Gastroesophageal sphincter (tissue), 3 donors: ENCODE results near the gene APBA1.

ENCODE experiments used
- EP300 ChIP-seq: sonication (generic); formaldehyde crosslinking; IDR thresholded peaks from one replicate; pipeline ENCODE4 v1.6.1; 2017; ENCODE audit warnings: antibody characterized with exemption, mild to moderate bottlenecking
- POLR2A ChIP-seq, 2 donors: fragments of 450-650 bp; IDR thresholded peaks; one replicate each; pipeline ENCODE4 v1.6.1; 2017; ENCODE audit warnings: antibody characterized with exemption in 2 of 2, mild to moderate bottlenecking in 2 of 2, moderate library complexity in 1 of 2
- POLR2AphosphoS5 ChIP-seq: sonication (generic); formaldehyde crosslinking; IDR thresholded peaks from one replicate; pipeline ENCODE4 v1.6.1; 2017; ENCODE audit warnings: antibody characterized with exemption
- TF ChIP-seq, protein P1 (sequence below), 4 experiments: fragments of 200-600 bp in 2 of 4; fragments of 450-650 bp in 2 of 4; sonication (generic) in 1 of 4; IDR thresholded peaks; one replicate each; pipeline ENCODE4 v1.5.1; 2017 to 2019; ENCODE audit warnings: antibody characterized with exemption in 4 of 4, mild to moderate bottlenecking in 2 of 4, moderate library complexity in 2 of 4

DNA sequence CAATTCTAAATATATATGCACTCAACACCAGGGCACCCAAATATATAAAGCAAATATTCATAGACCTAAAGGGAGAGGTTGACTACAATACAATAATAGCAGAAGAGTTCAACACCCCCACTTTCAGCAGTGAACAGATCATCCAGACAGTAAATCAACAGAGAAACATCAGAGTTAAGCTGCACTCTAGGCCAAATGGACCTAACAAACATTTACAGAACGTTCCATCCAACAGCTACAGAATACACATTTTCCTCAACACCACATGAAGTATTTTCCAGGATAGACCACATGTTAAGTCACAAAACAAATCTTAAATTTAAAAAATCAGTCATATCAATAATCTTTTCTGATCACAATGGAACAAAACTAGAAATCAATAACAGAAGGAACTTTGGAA, 18.9 kb downstream of the APBA1 start:
- TF ChIP-seq, protein P1, sequence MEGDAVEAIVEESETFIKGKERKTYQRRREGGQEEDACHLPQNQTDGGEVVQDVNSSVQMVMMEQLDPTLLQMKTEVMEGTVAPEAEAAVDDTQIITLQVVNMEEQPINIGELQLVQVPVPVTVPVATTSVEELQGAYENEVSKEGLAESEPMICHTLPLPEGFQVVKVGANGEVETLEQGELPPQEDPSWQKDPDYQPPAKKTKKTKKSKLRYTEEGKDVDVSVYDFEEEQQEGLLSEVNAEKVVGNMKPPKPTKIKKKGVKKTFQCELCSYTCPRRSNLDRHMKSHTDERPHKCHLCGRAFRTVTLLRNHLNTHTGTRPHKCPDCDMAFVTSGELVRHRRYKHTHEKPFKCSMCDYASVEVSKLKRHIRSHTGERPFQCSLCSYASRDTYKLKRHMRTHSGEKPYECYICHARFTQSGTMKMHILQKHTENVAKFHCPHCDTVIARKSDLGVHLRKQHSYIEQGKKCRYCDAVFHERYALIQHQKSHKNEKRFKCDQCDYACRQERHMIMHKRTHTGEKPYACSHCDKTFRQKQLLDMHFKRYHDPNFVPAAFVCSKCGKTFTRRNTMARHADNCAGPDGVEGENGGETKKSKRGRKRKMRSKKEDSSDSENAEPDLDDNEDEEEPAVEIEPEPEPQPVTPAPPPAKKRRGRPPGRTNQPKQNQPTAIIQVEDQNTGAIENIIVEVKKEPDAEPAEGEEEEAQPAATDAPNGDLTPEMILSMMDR (IDR thresholded peaks at IDR 0.05), result no peak
- TF ChIP-seq POLR2A (IDR thresholded peaks at IDR 0.05) (no peak), POLR2AphosphoS5 (no peak), EP300 (no peak)
